ENCODE results near the gene MYB. TPM values are rescaled to one million over a fixed set of nuclear protein-coding genes. Genes with fewer than 3 reads are reported as not detected.

MYB gene
- total and polyA plus RNA-seq, 2 of the 13 experiments (the other 11 are each of a cell fraction or from before 2014, with no cell fraction given), result 0.04 to 0.20 TPM

DNA sequence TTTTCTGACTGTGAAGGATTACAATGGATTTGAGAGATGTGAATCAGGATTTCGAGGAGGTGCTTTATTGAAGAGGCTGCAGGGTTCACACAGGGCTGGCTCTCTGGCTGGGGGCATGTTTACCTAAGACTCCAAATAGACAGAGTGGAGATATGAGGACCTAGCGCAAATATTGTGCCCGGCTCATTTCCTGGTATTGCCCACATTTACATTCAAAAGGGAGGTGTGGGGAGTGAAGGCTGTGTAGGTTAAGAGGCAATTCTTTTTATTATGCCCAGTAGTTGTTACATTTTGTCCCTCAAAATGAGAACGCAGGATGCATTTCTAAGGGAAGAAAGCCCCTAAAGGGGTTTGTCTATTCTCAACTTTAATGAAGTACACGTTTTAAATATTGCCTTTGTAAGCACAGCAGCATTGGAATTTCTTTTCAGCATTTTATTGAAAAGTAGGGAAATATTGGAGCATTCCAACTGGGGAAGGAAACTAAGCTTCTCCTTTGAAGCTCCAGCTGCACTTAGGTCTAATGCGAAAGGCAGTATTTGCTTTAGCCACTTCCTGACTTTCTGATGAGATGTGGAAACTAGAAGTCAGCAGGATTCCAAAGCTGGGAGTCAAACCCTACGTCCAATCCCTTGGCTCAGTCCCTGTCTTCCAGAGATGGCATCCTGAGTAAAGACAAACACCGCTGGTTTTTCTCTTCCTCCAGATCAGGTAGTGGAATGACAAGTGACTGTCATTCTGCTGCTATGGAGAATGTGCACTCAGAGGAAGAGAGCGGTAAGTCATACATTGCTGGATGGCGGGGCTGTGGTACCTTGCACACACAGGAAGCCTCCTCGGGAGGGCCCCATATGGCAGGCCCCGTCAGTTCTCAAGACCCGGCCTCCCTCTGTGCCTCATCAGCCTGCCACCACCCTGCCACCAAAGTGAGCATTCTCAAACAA lies 70.7 kb downstream of the MYB start:
- no peak overlapping the region for H2AFZ ChIP-seq (ENCODE audit: low read length)
- peak overlapping the region; percentile 28 for H3K27ac ChIP-seq (ENCODE audit: extremely low read length, insufficient read depth, low read length)
- peak; percentile 88 for DNase-seq (ENCODE audit: low spot score)
- 3% methylated on average over 13 of the region's 13 CpGs for WGBS (ENCODE audit: low lambda C conversion rate)
- FAIRE-seq, result peak; percentile 93
- H3K36me3 ChIP-seq (replicated peaks in 1 of 2; ENCODE audit: control insufficient read depth in 1 of 2, insufficient read depth in 2 of 2, low read length in 2 of 2), result no peaks in the 10 kb centered on the region
- peak; percentile 88 for ATAC-seq
- no TSS peak for BruUV-seq (replicated peaks)
- H3K4me3 ChIP-seq (replicated peaks in 1 of 3; ENCODE audit: insufficient read depth in 1 of 3, low read depth in 2 of 3, low read length in 3 of 3), result peak overlapping the region in 1 of 3 experiments; percentile 18; a peak in 2 of 6 replicates
- H3K4me2 ChIP-seq (ENCODE audit: low read depth, low read length), result peak overlapping the region; percentile 48
- intact Hi-C loops (cut with micrococcal nuclease; ENCODE audit: unreplicated experiment) (loop anchor here (5.0 kb wide), 1 partner anchor 171 kb away; no protein-coding TSS in a partner anchor), in situ Hi-C loops (cut with HindIII; ENCODE audit: extremely low pct_ligation_motif_present, low pct_unique_long_range_greater_than_20kb) (no loop called here)
- no peaks in the 10 kb centered on the region for H4K20me1 ChIP-seq (ENCODE audit: insufficient read depth, low read length)
- peaks cover 39% of the 10 kb centered on the region for H3K4me1 ChIP-seq (ENCODE audit: insufficient read depth, low read length)
- H3K9ac ChIP-seq (ENCODE audit: insufficient read depth, low read depth, low read length), result no peak overlapping the region
- H3K9me3 ChIP-seq (ENCODE audit: low read length), result no peaks in the 10 kb centered on the region
- H3K27me3 ChIP-seq (ENCODE audit: control insufficient read depth in 1 of 2, insufficient read depth in 2 of 2, low read length in 2 of 2), result no peaks in the 10 kb centered on the region; a peak in 1 of 5 replicates
- ChIA-PET POLR2A (no interaction called here), CTCF (ENCODE audit: low intra/inter-chr PET ratio, low total read pairs) (no interaction called here)
- H3K79me2 ChIP-seq (ENCODE audit: insufficient read depth, low read length), result no peaks in the 10 kb centered on the region
- TF ChIP-seq, protein P1, sequence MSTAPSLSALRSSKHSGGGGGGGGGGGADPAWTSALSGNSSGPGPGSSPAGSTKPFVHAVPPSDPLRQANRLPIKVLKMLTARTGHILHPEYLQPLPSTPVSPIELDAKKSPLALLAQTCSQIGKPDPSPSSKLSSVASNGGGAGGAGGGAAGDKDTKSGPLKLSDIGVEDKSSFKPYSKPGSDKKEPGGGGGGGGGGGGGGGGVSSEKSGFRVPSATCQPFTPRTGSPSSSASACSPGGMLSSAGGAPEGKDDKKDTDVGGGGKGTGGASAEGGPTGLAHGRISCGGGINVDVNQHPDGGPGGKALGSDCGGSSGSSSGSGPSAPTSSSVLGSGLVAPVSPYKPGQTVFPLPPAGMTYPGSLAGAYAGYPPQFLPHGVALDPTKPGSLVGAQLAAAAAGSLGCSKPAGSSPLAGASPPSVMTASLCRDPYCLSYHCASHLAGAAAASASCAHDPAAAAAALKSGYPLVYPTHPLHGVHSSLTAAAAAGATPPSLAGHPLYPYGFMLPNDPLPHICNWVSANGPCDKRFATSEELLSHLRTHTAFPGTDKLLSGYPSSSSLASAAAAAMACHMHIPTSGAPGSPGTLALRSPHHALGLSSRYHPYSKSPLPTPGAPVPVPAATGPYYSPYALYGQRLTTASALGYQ (CRISPR knock-in tag; IDR thresholded peaks at IDR 0.05), result 0 out of 2 replicates have a peak, but pooled peaks have one; percentile 17
- TF ChIP-seq THAP11 (CRISPR knock-in tag; IDR thresholded peaks at IDR 0.05) (0 out of 2 replicates have a peak, but pooled peaks have one; percentile 4), SOX6 (IDR thresholded peaks at IDR 0.05) (no peak), SOX6 (CRISPR knock-in tag; IDR thresholded peaks at IDR 0.05) (peak; percentile 91), ASH2L (IDR thresholded peaks at IDR 0.05; ENCODE audit: insufficient read length, low read depth, low read length) (no peak), MAFG (CRISPR knock-in tag; IDR thresholded peaks at IDR 0.05) (0 out of 2 replicates have a peak, but pooled peaks have one; percentile 33), ZNF446 (CRISPR knock-in tag; IDR thresholded peaks at IDR 0.05) (no peak), FOXK1 (CRISPR knock-in tag; IDR thresholded peaks at IDR 0.05; ENCODE audit: borderline replicate concordance, low read depth) (no peak), NCOA1 (CRISPR knock-in tag; IDR thresholded peaks at IDR 0.05) (no peak), TMF1 (CRISPR knock-in tag; IDR thresholded peaks at IDR 0.05; ENCODE audit: low read depth) (no peak), ZNF292 (CRISPR knock-in tag; IDR thresholded peaks at IDR 0.05; ENCODE audit: borderline replicate concordance, low read depth) (0 out of 2 replicates have a peak, but pooled peaks have one; percentile 16), LCORL (IDR thresholded peaks at IDR 0.05) (no peak), LCORL (CRISPR knock-in tag; IDR thresholded peaks at IDR 0.05) (peak; percentile 64; the same call in 1 of the 2 replicates), ZBTB7B (CRISPR knock-in tag; IDR thresholded peaks at IDR 0.05) (no peak), ZNF850 (CRISPR knock-in tag; conservative IDR thresholded peaks at IDR 0.05) (no peak), SIX1 (CRISPR knock-in tag; IDR thresholded peaks at IDR 0.05; ENCODE audit: borderline replicate concordance) (peak; percentile 39; the same call in 1 of the 2 replicates), ESRRA (CRISPR knock-in tag; IDR thresholded peaks at IDR 0.05; ENCODE audit: low read depth) (no peak)
- TF ChIP-seq, protein P2, sequence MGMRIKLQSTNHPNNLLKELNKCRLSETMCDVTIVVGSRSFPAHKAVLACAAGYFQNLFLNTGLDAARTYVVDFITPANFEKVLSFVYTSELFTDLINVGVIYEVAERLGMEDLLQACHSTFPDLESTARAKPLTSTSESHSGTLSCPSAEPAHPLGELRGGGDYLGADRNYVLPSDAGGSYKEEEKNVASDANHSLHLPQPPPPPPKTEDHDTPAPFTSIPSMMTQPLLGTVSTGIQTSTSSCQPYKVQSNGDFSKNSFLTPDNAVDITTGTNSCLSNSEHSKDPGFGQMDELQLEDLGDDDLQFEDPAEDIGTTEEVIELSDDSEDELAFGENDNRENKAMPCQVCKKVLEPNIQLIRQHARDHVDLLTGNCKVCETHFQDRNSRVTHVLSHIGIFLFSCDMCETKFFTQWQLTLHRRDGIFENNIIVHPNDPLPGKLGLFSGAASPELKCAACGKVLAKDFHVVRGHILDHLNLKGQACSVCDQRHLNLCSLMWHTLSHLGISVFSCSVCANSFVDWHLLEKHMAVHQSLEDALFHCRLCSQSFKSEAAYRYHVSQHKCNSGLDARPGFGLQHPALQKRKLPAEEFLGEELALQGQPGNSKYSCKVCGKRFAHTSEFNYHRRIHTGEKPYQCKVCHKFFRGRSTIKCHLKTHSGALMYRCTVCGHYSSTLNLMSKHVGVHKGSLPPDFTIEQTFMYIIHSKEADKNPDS (CRISPR knock-in tag; IDR thresholded peaks at IDR 0.05), result peak; percentile 62; the same call in 1 of the 2 replicates
- TF ChIP-seq, protein P3, sequence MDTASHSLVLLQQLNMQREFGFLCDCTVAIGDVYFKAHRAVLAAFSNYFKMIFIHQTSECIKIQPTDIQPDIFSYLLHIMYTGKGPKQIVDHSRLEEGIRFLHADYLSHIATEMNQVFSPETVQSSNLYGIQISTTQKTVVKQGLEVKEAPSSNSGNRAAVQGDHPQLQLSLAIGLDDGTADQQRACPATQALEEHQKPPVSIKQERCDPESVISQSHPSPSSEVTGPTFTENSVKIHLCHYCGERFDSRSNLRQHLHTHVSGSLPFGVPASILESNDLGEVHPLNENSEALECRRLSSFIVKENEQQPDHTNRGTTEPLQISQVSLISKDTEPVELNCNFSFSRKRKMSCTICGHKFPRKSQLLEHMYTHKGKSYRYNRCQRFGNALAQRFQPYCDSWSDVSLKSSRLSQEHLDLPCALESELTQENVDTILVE (CRISPR knock-in tag; IDR thresholded peaks at IDR 0.05), result peak; percentile 24; the same call in 1 of the 2 replicates
